Esophagus squamous epithelium (tissue), 4 donors: ENCODE measurements around the gene FOXC1.

ENCODE experiments used
- CTCF ChIP-seq, 6 experiments: fragments of 450-650 bp in 4 of 6; fragments of 200-600 bp in 2 of 6; sonication (generic) in 2 of 6; IDR thresholded peaks; one replicate each; pipeline ENCODE4 v1.5.1; 2016 to 2019; ENCODE audit warnings: antibody characterized with exemption in 6 of 6, mild to moderate bottlenecking in 4 of 6, moderate library complexity in 4 of 6
- POLR2A ChIP-seq, 4 donors: fragments of 450-650 bp; IDR thresholded peaks; one replicate each; pipeline ENCODE4 v1.6.1; 2017; ENCODE audit warnings: antibody characterized with exemption in 4 of 4, mild to moderate bottlenecking in 4 of 4, moderate library complexity in 3 of 4

- TF ChIP-seq POLR2A (IDR thresholded peaks at IDR 0.05): no peak
- TF ChIP-seq CTCF (IDR thresholded peaks at IDR 0.05): no peak
Observed at GRCh38 chr6:1643830-1644445, 34.2 kb downstream of the FOXC1 start.
